WTC11 (cell line): ENCODE measurements around the gene SH3BP2. TPM values are rescaled to one million over a fixed set of nuclear protein-coding genes. Genes with fewer than 3 reads are reported as not detected.

Experiments
- ATAC-seq: fragments of 200-7000 bp; cut with Tn5 transposase; 2 replicates; pipeline ENCODE4 v1.10.0; 2021; ENCODE audit warnings: mild to moderate bottlenecking, moderate library complexity
- CTCF ChIA-PET: fragments of 300-600 bp; sonication (Branson Sonifier 250); formaldehyde crosslinking; loops from one replicate; lab custom pipeline; 2021; ENCODE audit warnings: antibody characterized with exemption; lab: Charles Lee
- POLR2A ChIA-PET: fragments of 350-600 bp; sonication (Branson Sonifier 250); formaldehyde crosslinking; loops from one replicate; lab custom pipeline; 2021; ENCODE audit warnings: antibody characterized with exemption; lab: Charles Lee
- DNase-seq: peaks from one replicate; pipeline ENCODE4 v3.0.0; 2021; ENCODE audit warnings: low spot score
- H3K27ac Mint-ChIP-seq: 2 replicates; pipeline ENCODE4 v1.8.0; 2021; ENCODE audit warnings: mixed read lengths
- H3K27me3 Mint-ChIP-seq: 2 replicates; pipeline ENCODE4 v1.8.0; 2021; ENCODE audit warnings: low read depth, mild to moderate bottlenecking, moderate library complexity, mixed read lengths
- H3K36me3 Mint-ChIP-seq: 2 replicates; pipeline ENCODE4 v1.8.0; 2021; ENCODE audit warnings: mixed read lengths
- H3K4me1 Mint-ChIP-seq: 2 replicates; pipeline ENCODE4 v1.8.0; 2022; ENCODE audit warnings: mixed read lengths
- H3K4me3 Mint-ChIP-seq: 2 replicates; pipeline ENCODE4 v1.8.0; 2021; ENCODE audit warnings: mild to moderate bottlenecking, moderate library complexity, mixed read lengths
- H3K9me3 Mint-ChIP-seq: 2 replicates; pipeline ENCODE4 v1.8.0; 2021; ENCODE audit warnings: mixed read lengths
- CREM ChIP-seq: sonication (generic); formaldehyde crosslinking; IDR thresholded peaks from 2 replicates; pipeline ENCODE4 v1.8.1; 2022; ENCODE audit warnings: mild to moderate bottlenecking, missing genetic modification reagents, moderate library complexity
- ESRRA ChIP-seq: sonication (generic); formaldehyde crosslinking; IDR thresholded peaks from 2 replicates; pipeline ENCODE4 v1.8.1; 2022; ENCODE audit warnings: mild to moderate bottlenecking, missing genetic modification reagents, borderline replicate concordance
- FOXK1 ChIP-seq: sonication (generic); formaldehyde crosslinking; IDR thresholded peaks from 2 replicates; pipeline ENCODE4 v1.8.0; 2022; ENCODE audit warnings: mild to moderate bottlenecking, moderate library complexity, missing genetic modification reagents
- GTF2I ChIP-seq: fragments of 250-450 bp; sonication (Bioruptor Pico); conservative IDR thresholded peaks from 2 replicates; pipeline ENCODE4 v1.4.0; 2021; ENCODE audit warnings: mild to moderate bottlenecking
- NFE2L1 ChIP-seq: sonication (generic); formaldehyde crosslinking; IDR thresholded peaks from 2 replicates; pipeline ENCODE4 v1.8.1; 2023; ENCODE audit warnings: missing genetic modification reagents
- NFYB ChIP-seq: sonication (generic); formaldehyde crosslinking; conservative IDR thresholded peaks from 2 replicates; pipeline ENCODE4 v1.8.0; 2022; ENCODE audit warnings: low read depth, missing genetic modification reagents
- OVOL2 ChIP-seq: fragments of 250-450 bp; sonication (Bioruptor Pico); IDR thresholded peaks from 2 replicates; pipeline ENCODE4 v1.9.0; 2021; ENCODE audit warnings: mild to moderate bottlenecking, borderline replicate concordance
- RELA ChIP-seq: sonication (generic); formaldehyde crosslinking; IDR thresholded peaks from 2 replicates; pipeline ENCODE4 v1.8.1; 2022; ENCODE audit warnings: missing genetic modification reagents, mild to moderate bottlenecking, borderline replicate concordance
- SMAD3 ChIP-seq: sonication (generic); formaldehyde crosslinking; IDR thresholded peaks from 2 replicates; pipeline ENCODE4 v1.8.0; 2022; ENCODE audit warnings: missing genetic modification reagents, mild to moderate bottlenecking, borderline replicate concordance
- ZBTB21 ChIP-seq: sonication (generic); formaldehyde crosslinking; IDR thresholded peaks from 2 replicates; pipeline ENCODE4 v1.8.1; 2023; ENCODE audit warnings: mild to moderate bottlenecking, missing genetic modification reagents, borderline replicate concordance
- ZNF263 ChIP-seq: sonication (generic); formaldehyde crosslinking; IDR thresholded peaks from 2 replicates; pipeline ENCODE4 v1.8.1; 2022; ENCODE audit warnings: low read depth, mild to moderate bottlenecking, moderate library complexity, missing genetic modification reagents
- ZNF671 ChIP-seq: fragments of 250-450 bp; sonication (Bioruptor Pico); IDR thresholded peaks from 2 replicates; pipeline ENCODE4 v1.8.0; 2021; ENCODE audit warnings: mild to moderate bottlenecking
- total RNA-seq: library from RNA; stranded (reverse); gene quantifications from 3 replicates; pipeline ENCODE4 v1.2.3, GENCODE V29; 2021
- TF ChIP-seq, protein P1 (sequence below): sonication (generic); formaldehyde crosslinking; IDR thresholded peaks from 2 replicates; pipeline ENCODE4 v1.8.0; 2022; ENCODE audit warnings: mild to moderate bottlenecking, missing genetic modification reagents
- TF ChIP-seq, protein P2 (sequence below): sonication (generic); formaldehyde crosslinking; IDR thresholded peaks from 2 replicates; pipeline ENCODE4 v1.8.1; 2023; ENCODE audit warnings: mild to moderate bottlenecking, missing genetic modification reagents, moderate library complexity
- TF ChIP-seq, protein P3 (sequence below): sonication (generic); formaldehyde crosslinking; IDR thresholded peaks from 2 replicates; pipeline ENCODE4 v1.8.0; 2023; ENCODE audit warnings: missing genetic modification reagents
- TF ChIP-seq, protein P4 (sequence below): fragments of 250-450 bp; sonication (Bioruptor Pico); IDR thresholded peaks from 2 replicates; pipeline ENCODE4 v1.8.0; 2021; ENCODE audit warnings: mild to moderate bottlenecking
- TF ChIP-seq, protein P5 (sequence below): fragments of 250-450 bp; sonication (Bioruptor Pico); IDR thresholded peaks from 2 replicates; pipeline ENCODE4 v1.9.0; 2021; ENCODE audit warnings: mild to moderate bottlenecking
- TF ChIP-seq, protein P6 (sequence below): sonication (generic); formaldehyde crosslinking; IDR thresholded peaks from 2 replicates; pipeline ENCODE4 v1.8.1; 2022; ENCODE audit warnings: mild to moderate bottlenecking, missing genetic modification reagents, moderate library complexity, borderline replicate concordance
- TF ChIP-seq, protein P7 (sequence below): sonication (generic); formaldehyde crosslinking; IDR thresholded peaks from 2 replicates; pipeline ENCODE4 v1.8.1; 2022; ENCODE audit warnings: low read depth, missing genetic modification reagents, borderline replicate concordance

Gene SH3BP2
- total RNA-seq, 1 experiment from 2014 or later = 49.1 TPM

DNA sequence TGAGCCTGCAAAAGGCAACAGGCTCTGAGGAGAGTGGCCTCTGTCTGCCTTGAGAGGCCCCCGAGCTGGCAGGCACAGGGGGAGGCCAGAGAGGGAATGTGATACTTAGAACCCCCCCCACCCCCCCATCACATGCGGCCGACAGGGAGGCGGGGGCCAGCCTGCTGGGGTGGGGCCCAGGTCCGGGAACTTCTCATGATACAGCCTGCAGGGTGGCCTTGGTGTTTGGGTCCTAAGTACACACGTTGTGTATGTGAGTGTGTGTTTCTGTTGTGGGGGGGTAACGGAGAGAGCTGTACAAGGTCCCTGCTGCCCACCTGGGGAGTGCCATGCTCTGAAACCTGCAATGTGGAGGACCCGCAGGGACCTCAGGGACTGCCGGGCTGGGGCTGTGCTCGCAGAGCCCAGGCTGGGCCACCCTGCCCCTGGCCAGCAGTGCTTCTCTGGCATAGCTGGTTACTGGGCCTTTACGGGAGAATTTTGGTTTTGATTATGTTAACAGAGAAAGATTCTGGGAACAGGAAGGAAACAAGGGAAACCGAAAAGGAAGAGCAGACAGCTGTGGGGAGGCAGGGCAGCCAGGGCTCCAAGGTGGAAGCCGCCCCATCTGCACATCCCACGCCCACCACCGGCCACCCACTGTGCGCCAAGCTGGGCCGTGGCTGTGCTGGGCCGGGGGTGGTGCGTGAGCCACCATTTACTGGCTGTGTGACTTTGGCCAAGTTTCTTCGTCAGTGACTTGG is 19.9 kb downstream of the SH3BP2 start:
- CTCF ChIA-PET = interaction anchor here (1.3 to 1.6 kb wide), 2 partner anchors 12 to 50 kb away, joined by 4 to 7 read pairs; no protein-coding TSS in a partner anchor
- POLR2A ChIA-PET = no interaction called here
- TF ChIP-seq ZNF263 (CRISPR knock-in tag) (no peak), NFYB (no peak), FOXK1 (CRISPR knock-in tag) (no peak), ZNF671 (CRISPR knock-in tag) (no peak), NFE2L1 (CRISPR knock-in tag) (no peak), RELA (CRISPR knock-in tag) (no peak), ESRRA (CRISPR knock-in tag) (no peak), ZBTB21 (CRISPR knock-in tag) (no peak), OVOL2 (CRISPR knock-in tag) (no peak), GTF2I (CRISPR knock-in tag) (no peak), SMAD3 (CRISPR knock-in tag) (no peak), CREM (CRISPR knock-in tag) (no peak)
- TF ChIP-seq, protein P1, sequence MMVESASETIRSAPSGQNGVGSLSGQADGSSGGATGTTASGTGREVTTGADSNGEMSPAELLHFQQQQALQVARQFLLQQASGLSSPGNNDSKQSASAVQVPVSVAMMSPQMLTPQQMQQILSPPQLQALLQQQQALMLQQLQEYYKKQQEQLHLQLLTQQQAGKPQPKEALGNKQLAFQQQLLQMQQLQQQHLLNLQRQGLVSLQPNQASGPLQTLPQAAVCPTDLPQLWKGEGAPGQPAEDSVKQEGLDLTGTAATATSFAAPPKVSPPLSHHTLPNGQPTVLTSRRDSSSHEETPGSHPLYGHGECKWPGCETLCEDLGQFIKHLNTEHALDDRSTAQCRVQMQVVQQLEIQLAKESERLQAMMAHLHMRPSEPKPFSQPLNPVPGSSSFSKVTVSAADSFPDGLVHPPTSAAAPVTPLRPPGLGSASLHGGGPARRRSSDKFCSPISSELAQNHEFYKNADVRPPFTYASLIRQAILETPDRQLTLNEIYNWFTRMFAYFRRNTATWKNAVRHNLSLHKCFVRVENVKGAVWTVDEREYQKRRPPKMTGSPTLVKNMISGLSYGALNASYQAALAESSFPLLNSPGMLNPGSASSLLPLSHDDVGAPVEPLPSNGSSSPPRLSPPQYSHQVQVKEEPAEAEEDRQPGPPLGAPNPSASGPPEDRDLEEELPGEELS (CRISPR knock-in tag) = no peak
- TF ChIP-seq, protein P2, sequence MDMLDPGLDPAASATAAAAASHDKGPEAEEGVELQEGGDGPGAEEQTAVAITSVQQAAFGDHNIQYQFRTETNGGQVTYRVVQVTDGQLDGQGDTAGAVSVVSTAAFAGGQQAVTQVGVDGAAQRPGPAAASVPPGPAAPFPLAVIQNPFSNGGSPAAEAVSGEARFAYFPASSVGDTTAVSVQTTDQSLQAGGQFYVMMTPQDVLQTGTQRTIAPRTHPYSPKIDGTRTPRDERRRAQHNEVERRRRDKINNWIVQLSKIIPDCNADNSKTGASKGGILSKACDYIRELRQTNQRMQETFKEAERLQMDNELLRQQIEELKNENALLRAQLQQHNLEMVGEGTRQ (CRISPR knock-in tag) = no peak
- TF ChIP-seq, protein P3, sequence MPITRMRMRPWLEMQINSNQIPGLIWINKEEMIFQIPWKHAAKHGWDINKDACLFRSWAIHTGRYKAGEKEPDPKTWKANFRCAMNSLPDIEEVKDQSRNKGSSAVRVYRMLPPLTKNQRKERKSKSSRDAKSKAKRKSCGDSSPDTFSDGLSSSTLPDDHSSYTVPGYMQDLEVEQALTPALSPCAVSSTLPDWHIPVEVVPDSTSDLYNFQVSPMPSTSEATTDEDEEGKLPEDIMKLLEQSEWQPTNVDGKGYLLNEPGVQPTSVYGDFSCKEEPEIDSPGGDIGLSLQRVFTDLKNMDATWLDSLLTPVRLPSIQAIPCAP (CRISPR knock-in tag) = no peak
- TF ChIP-seq, protein P4, sequence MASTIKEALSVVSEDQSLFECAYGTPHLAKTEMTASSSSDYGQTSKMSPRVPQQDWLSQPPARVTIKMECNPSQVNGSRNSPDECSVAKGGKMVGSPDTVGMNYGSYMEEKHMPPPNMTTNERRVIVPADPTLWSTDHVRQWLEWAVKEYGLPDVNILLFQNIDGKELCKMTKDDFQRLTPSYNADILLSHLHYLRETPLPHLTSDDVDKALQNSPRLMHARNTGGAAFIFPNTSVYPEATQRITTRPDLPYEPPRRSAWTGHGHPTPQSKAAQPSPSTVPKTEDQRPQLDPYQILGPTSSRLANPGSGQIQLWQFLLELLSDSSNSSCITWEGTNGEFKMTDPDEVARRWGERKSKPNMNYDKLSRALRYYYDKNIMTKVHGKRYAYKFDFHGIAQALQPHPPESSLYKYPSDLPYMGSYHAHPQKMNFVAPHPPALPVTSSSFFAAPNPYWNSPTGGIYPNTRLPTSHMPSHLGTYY (CRISPR knock-in tag) = no peak
- TF ChIP-seq, protein P5, sequence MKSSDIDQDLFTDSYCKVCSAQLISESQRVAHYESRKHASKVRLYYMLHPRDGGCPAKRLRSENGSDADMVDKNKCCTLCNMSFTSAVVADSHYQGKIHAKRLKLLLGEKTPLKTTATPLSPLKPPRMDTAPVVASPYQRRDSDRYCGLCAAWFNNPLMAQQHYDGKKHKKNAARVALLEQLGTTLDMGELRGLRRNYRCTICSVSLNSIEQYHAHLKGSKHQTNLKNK = no peak
- TF ChIP-seq, protein P6, sequence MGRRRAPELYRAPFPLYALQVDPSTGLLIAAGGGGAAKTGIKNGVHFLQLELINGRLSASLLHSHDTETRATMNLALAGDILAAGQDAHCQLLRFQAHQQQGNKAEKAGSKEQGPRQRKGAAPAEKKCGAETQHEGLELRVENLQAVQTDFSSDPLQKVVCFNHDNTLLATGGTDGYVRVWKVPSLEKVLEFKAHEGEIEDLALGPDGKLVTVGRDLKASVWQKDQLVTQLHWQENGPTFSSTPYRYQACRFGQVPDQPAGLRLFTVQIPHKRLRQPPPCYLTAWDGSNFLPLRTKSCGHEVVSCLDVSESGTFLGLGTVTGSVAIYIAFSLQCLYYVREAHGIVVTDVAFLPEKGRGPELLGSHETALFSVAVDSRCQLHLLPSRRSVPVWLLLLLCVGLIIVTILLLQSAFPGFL (CRISPR knock-in tag) = no peak
- TF ChIP-seq, protein P7, sequence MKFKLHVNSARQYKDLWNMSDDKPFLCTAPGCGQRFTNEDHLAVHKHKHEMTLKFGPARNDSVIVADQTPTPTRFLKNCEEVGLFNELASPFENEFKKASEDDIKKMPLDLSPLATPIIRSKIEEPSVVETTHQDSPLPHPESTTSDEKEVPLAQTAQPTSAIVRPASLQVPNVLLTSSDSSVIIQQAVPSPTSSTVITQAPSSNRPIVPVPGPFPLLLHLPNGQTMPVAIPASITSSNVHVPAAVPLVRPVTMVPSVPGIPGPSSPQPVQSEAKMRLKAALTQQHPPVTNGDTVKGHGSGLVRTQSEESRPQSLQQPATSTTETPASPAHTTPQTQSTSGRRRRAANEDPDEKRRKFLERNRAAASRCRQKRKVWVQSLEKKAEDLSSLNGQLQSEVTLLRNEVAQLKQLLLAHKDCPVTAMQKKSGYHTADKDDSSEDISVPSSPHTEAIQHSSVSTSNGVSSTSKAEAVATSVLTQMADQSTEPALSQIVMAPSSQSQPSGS (CRISPR knock-in tag) = no peak
- TF ChIP-seq, all 79 proteins: peak for 0
- Mint-ChIP-seq H3K27ac (no peak overlapping the region), H3K36me3 (no peaks in the 10 kb centered on the region), H3K4me3 (no peak overlapping the region), H3K9me3 (no peaks in the 10 kb centered on the region), H3K27me3 (peaks cover 10% of the 10 kb centered on the region), H3K4me1 (peaks cover 19% of the 10 kb centered on the region)
- no peak for DNase-seq
- no peak for ATAC-seq
